Panc1 (cell line): ENCODE results near the gene RNF225. TPM values are rescaled to one million over a fixed set of nuclear protein-coding genes. Genes with fewer than 3 reads are reported as not detected.

Experiments
- ATAC-seq: fragments of 200-7000 bp; cut with Tn5 transposase; 2 replicates; pipeline ENCODE4 v1.9.1; 2020; ENCODE audit warnings: mild to moderate bottlenecking, moderate library complexity
- BruUV-seq: library from RNA; stranded (reverse); fragments of 400-500 nt; replicated peaks from 2 replicates; lab custom pipeline; 2021; lab: Mats Ljungman, UMichigan
- CTCF ChIA-PET: fragments of 300-600 bp; sonication (Branson Sonifier 250); formaldehyde crosslinking; loops from one replicate; lab custom pipeline; 2022; ENCODE audit warnings: antibody characterized with exemption; lab: Charles Lee
- POLR2A ChIA-PET: fragments of 300-600 bp; sonication (Branson Sonifier 250); formaldehyde crosslinking; loops from one replicate; lab custom pipeline; 2022; ENCODE audit warnings: antibody characterized with exemption; lab: Charles Lee
- DNase-seq: peaks from one replicate; pipeline ENCODE4 v3.0.0-alpha.2; 2010; ENCODE audit warnings: low read depth, low spot score
- H3K27ac ChIP-seq: 2 replicates; pipeline ENCODE4 v1.5.1; 2011; ENCODE audit warnings: mild to moderate bottlenecking, low read length, inconsistent platforms
- H3K27me3 ChIP-seq: fragments of 200-500 bp; sonication (Bioruptor generic); 2 replicates; pipeline ENCODE4 v1.6.0; 2014; ENCODE audit warnings: low read length, inconsistent platforms; ENCODE audit not compliant: control insufficient read depth, insufficient read depth
- H3K36me3 ChIP-seq: fragments of 200-500 bp; sonication (Bioruptor generic); 2 replicates; pipeline ENCODE4 v1.5.1; 2014; ENCODE audit warnings: inconsistent platforms, mild to moderate bottlenecking, low read length, moderate library complexity; ENCODE audit not compliant: control insufficient read depth, insufficient read depth
- H3K4me1 ChIP-seq: 2 replicates; pipeline ENCODE4 v1.5.1; 2011; ENCODE audit warnings: inconsistent platforms, mild to moderate bottlenecking, low read length, moderate library complexity; ENCODE audit not compliant: control insufficient read depth, insufficient read depth
- H3K4me3 ChIP-seq, 2 experiments: 2 replicates each; pipeline ENCODE4 v1.5.1; 2011 to 2012; ENCODE audit warnings: low read depth in 2 of 2, low read length in 2 of 2, mild to moderate bottlenecking in 2 of 2, inconsistent platforms in 1 of 2, moderate library complexity in 1 of 2
- H3K9me3 ChIP-seq: fragments of 200-500 bp; sonication (Bioruptor generic); 2 replicates; pipeline ENCODE4 v1.5.1; 2014; ENCODE audit warnings: low read depth, mild to moderate bottlenecking, inconsistent platforms, low read length, moderate library complexity; ENCODE audit not compliant: control insufficient read depth, insufficient read depth
- POLR2AphosphoS5 ChIP-seq: IDR thresholded peaks from 2 replicates; pipeline ENCODE4 v1.6.1; 2012; ENCODE audit warnings: mild to moderate bottlenecking, low read depth, low read length, moderate library complexity
- SIN3A ChIP-seq: IDR thresholded peaks from 2 replicates; pipeline ENCODE4 v1.6.1; 2012; ENCODE audit warnings: low read depth, mild to moderate bottlenecking, low read length, moderate library complexity, borderline replicate concordance; ENCODE audit not compliant: insufficient read depth
- TCF7L2 ChIP-seq: IDR thresholded peaks from 2 replicates; pipeline ENCODE4 v1.6.1; 2011; ENCODE audit warnings: mild to moderate bottlenecking, low read depth, low read length, inconsistent platforms
- in situ Hi-C: cut with HindIII; loops from 2 replicates; pipeline ENCODE4 v1.10.0; 2016; ENCODE audit warnings: low sequenced_read_pairs, low pct_unique_long_range_greater_than_20kb
- intact Hi-C: fragments of 100-400 bp; cut with micrococcal nuclease; formaldehyde crosslinking; loops from one replicate; pipeline ENCODE4 v1.10.0; 2022; ENCODE audit not compliant: unreplicated experiment
- total RNA-seq: library from RNA; stranded (reverse); gene quantifications from one replicate; pipeline ENCODE4 v1.2.1, GENCODE V29; 2021; ENCODE audit not compliant: unreplicated experiment
- TF ChIP-seq, protein P1 (sequence below): fragments of 450-650 bp; IDR thresholded peaks from 2 replicates; pipeline ENCODE4 v1.5.1; 2017; ENCODE audit warnings: mild to moderate bottlenecking
- TF ChIP-seq, protein P2 (sequence below), 2 experiments: IDR thresholded peaks; 2 replicates each; pipeline ENCODE4 v1.6.1; 2011 to 2012; ENCODE audit warnings: low read depth in 2 of 2, control low read depth in 1 of 2, low read length in 1 of 2, mild to moderate bottlenecking in 1 of 2, moderate library complexity in 1 of 2; ENCODE audit not compliant: insufficient read depth in 1 of 2

The RNF225 gene
- total RNA-seq, 1 experiment from 2014 or later: 1.6 TPM

DNA sequence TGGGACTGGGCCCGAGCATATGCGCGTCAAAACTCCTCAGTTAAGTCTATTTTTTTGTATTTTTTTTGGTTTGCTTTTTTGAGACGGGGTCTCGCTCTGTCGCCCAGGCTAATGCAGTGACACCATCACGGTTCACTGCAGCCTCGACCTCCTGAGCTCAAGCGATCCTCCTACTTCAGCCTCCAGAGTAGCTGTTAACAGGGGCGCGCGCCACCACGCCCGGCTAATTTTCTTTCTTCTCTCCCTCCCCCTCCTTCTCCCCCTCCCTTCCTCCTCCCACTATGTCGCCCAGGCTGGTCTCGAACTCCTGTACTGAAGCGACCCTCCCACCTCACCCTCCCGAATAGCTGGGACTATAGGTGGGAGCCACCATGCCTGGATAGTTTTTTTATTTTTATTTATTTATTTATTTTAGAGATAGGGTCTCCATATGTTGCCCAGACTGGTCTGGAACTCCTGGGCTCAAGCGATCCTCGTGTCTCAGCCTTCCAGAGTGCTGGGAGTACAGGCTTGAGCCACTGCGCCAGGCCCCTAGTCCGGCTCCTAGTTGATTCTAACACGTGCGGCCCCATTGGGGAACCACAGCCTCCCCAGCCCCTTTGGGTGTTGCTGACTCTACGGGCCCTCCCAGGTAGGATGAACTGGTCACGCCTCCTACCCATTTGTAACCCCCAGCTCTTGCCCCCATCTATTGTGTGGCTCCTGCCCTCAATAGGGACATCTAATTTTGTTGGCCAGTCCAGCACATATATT lies 13.8 kb upstream of the RNF225 start:
- H3K27me3 ChIP-seq: no peaks in the 10 kb centered on the region
- ATAC-seq: no peak
- DNase-seq: no peak
- intact Hi-C loops (no loop called here), in situ Hi-C loops (no loop called here)
- CTCF ChIA-PET: no interaction called here
- H3K4me3 ChIP-seq: peak overlapping the region; percentile 64 to 94
- BruUV-seq: TSS peak; percentile 74
- H3K9me3 ChIP-seq: no peaks in the 10 kb centered on the region
- POLR2A ChIA-PET: interaction anchor here (0.6 to 1.0 kb wide), 7 partner anchors 12 to 333 kb away, joined by 3 to 7 read pairs (median 4); no protein-coding TSS in a partner anchor
- peak overlapping the region; percentile 89 for H3K27ac ChIP-seq
- peaks cover 32% of the 10 kb centered on the region for H3K4me1 ChIP-seq
- no peak for TF ChIP-seq SIN3A
- TF ChIP-seq, protein P1, sequence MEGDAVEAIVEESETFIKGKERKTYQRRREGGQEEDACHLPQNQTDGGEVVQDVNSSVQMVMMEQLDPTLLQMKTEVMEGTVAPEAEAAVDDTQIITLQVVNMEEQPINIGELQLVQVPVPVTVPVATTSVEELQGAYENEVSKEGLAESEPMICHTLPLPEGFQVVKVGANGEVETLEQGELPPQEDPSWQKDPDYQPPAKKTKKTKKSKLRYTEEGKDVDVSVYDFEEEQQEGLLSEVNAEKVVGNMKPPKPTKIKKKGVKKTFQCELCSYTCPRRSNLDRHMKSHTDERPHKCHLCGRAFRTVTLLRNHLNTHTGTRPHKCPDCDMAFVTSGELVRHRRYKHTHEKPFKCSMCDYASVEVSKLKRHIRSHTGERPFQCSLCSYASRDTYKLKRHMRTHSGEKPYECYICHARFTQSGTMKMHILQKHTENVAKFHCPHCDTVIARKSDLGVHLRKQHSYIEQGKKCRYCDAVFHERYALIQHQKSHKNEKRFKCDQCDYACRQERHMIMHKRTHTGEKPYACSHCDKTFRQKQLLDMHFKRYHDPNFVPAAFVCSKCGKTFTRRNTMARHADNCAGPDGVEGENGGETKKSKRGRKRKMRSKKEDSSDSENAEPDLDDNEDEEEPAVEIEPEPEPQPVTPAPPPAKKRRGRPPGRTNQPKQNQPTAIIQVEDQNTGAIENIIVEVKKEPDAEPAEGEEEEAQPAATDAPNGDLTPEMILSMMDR: no peak
- no peak for TF ChIP-seq POLR2AphosphoS5
- TF ChIP-seq TCF7L2: no peak
- TF ChIP-seq, protein P2, sequence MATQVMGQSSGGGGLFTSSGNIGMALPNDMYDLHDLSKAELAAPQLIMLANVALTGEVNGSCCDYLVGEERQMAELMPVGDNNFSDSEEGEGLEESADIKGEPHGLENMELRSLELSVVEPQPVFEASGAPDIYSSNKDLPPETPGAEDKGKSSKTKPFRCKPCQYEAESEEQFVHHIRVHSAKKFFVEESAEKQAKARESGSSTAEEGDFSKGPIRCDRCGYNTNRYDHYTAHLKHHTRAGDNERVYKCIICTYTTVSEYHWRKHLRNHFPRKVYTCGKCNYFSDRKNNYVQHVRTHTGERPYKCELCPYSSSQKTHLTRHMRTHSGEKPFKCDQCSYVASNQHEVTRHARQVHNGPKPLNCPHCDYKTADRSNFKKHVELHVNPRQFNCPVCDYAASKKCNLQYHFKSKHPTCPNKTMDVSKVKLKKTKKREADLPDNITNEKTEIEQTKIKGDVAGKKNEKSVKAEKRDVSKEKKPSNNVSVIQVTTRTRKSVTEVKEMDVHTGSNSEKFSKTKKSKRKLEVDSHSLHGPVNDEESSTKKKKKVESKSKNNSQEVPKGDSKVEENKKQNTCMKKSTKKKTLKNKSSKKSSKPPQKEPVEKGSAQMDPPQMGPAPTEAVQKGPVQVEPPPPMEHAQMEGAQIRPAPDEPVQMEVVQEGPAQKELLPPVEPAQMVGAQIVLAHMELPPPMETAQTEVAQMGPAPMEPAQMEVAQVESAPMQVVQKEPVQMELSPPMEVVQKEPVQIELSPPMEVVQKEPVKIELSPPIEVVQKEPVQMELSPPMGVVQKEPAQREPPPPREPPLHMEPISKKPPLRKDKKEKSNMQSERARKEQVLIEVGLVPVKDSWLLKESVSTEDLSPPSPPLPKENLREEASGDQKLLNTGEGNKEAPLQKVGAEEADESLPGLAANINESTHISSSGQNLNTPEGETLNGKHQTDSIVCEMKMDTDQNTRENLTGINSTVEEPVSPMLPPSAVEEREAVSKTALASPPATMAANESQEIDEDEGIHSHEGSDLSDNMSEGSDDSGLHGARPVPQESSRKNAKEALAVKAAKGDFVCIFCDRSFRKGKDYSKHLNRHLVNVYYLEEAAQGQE (IDR thresholded peaks at IDR 0.05; ENCODE audit: insufficient read depth in 1 of 2, low read depth in 2 of 2, low read length in 1 of 2): no peak
- H3K36me3 ChIP-seq: no peaks in the 10 kb centered on the region

DNA sequence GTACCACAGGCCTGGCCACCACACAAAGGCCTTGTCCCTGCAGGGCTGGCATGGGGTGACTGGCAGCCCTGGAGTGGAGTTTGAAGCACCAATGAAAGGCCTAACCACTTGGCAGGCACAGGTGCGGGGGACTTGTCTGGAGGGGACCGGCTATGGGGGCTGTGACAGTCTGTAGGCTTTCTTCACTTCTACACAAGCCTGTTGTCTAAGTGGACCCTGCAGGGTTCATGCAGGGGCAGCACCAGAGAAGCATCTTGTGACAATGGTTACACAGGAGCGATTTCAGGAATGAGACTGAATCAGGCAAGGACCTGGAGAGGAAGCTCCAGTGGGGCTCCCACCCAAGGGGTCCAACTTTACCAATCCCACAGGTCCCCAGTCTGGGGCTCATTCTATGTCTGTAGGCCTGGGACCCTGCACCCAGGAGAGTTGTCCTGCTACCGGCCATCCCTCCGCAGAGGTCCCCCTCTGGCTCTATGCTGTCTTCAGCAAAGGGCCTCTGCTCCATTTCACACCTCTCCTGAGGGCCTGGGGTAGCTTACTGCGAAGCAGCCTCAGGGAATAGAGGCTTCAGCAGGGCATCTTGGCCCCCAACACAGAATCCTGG lies 12.4 kb upstream of the RNF225 start:
- no peak for TF ChIP-seq POLR2AphosphoS5
- TF ChIP-seq TCF7L2: no peak
- TF ChIP-seq, protein P2 (IDR thresholded peaks at IDR 0.05; ENCODE audit: insufficient read depth in 1 of 2, low read depth in 2 of 2, low read length in 1 of 2): no peak
- no peak for TF ChIP-seq SIN3A
- TF ChIP-seq, protein P1: no peak
- peaks cover 9% of the 10 kb centered on the region for H3K36me3 ChIP-seq
- ATAC-seq: no peak
- no peak for DNase-seq
- intact Hi-C loops: no loop called here
- no peak overlapping the region for H3K27ac ChIP-seq
- in situ Hi-C loops: no loop called here
- H3K4me3 ChIP-seq: no peak overlapping the region
- ChIA-PET CTCF (no interaction called here), POLR2A (interaction anchor here (0.6 kb wide), 1 partner anchor 153 kb away, joined by 3 read pairs; no protein-coding TSS in a partner anchor)
- BruUV-seq: no TSS peak
- H3K9me3 ChIP-seq: no peaks in the 10 kb centered on the region
- H3K27me3 ChIP-seq: no peaks in the 10 kb centered on the region
- H3K4me1 ChIP-seq: peaks cover 35% of the 10 kb centered on the region
